CD4-positive, CD25-positive, alpha-beta regulatory T cell (primary cell): ENCODE data around the gene TNIK. TPM values are rescaled to one million over a fixed set of nuclear protein-coding genes. Genes with fewer than 3 reads are reported as not detected.

ENCODE experiments used
- ATAC-seq, 2 donors: fragments of 150-1000 bp; cut with Tn5 transposase; one replicate each; pipeline ENCODE4 v1.10.0; 2021; ENCODE audit warnings: low read depth in 2 of 2, moderate number of reproducible peaks in 2 of 2, moderate library complexity in 1 of 2
- DNase-seq, 3 donors: peaks; one replicate each; pipeline versions ENCODE4 v3.0.0 to v3.0.0-alpha.2; 2012 to 2022; ENCODE audit warnings: mixed read lengths in 1 of 3
- H3K27ac ChIP-seq: one replicate; pipeline ENCODE4 v1.7.0; 2013; ENCODE audit warnings: mild to moderate bottlenecking, low read length; ENCODE audit not compliant: insufficient read depth, poor library complexity, severe bottlenecking
- H3K27me3 ChIP-seq: one replicate; pipeline ENCODE4 v1.7.0; 2013; ENCODE audit warnings: low read length; ENCODE audit not compliant: control insufficient read depth, insufficient read depth
- H3K36me3 ChIP-seq: one replicate; pipeline ENCODE4 v1.7.0; 2013; ENCODE audit warnings: mild to moderate bottlenecking, low read length, moderate library complexity; ENCODE audit not compliant: control insufficient read depth, insufficient read depth
- H3K4me1 ChIP-seq: 2 replicates; pipeline ENCODE4 v1.7.0; 2013; ENCODE audit warnings: mild to moderate bottlenecking, low read length; ENCODE audit not compliant: insufficient read depth, control insufficient read depth, poor library complexity, severe bottlenecking
- H3K4me3 ChIP-seq: one replicate; pipeline ENCODE4 v1.7.0; 2013; ENCODE audit warnings: low read depth, mild to moderate bottlenecking, low read length, moderate library complexity
- H3K9me3 ChIP-seq, 2 experiments: 1 replicate in 1 of 2; 2 replicates in 1 of 2; pipeline ENCODE4 v1.7.0; 2013; ENCODE audit warnings: low read length in 2 of 2, mild to moderate bottlenecking in 1 of 2, moderate library complexity in 1 of 2; ENCODE audit not compliant: control insufficient read depth in 2 of 2
- H3K27ac Mint-ChIP-seq, 3 donors: one replicate each; pipeline ENCODE4 v1.8.0; 2020 to 2022; ENCODE audit warnings: mild to moderate bottlenecking in 3 of 3, mixed read lengths in 3 of 3, moderate library complexity in 2 of 3
- H3K27me3 Mint-ChIP-seq: one replicate; pipeline ENCODE4 v1.8.0; 2022; ENCODE audit warnings: mild to moderate bottlenecking, mixed read lengths
- H3K36me3 Mint-ChIP-seq: one replicate; pipeline ENCODE4 v1.8.0; 2020; ENCODE audit warnings: mixed read lengths
- H3K4me1 Mint-ChIP-seq, 4 donors: one replicate each; pipeline ENCODE4 v1.8.0; 2020 to 2022; ENCODE audit warnings: mixed read lengths in 4 of 4, mild to moderate bottlenecking in 1 of 4
- H3K4me3 Mint-ChIP-seq, 4 donors: one replicate each; pipeline ENCODE4 v1.8.0; 2020 to 2022; ENCODE audit warnings: mild to moderate bottlenecking in 4 of 4, mixed read lengths in 4 of 4, moderate library complexity in 3 of 4
- H3K9me3 Mint-ChIP-seq, 7 donors: one replicate each; pipeline ENCODE4 v1.8.0; 2020 to 2022; ENCODE audit warnings: mixed read lengths in 7 of 7, mild to moderate bottlenecking in 3 of 7, moderate library complexity in 2 of 7
- polyA plus RNA-seq, 4 donors: library from polyadenylated mRNA; unstranded; fragments of 300-500 nt; fragmentation: Illumina TruSeq; gene quantifications; one replicate each; pipeline ENCODE4 v1.2.3, GENCODE V29; 2021
- total RNA-seq: library from RNA; stranded (reverse); gene quantifications from one replicate; pipeline ENCODE4 v1.2.3, GENCODE V29; 2022

The TNIK gene
- total and polyA plus RNA-seq, 5 donors from 2014 or later: 14.7 to 162 (median 22.3) TPM

GRCh38 chr3:171277456-171278298 is 182.5 kb downstream of the TNIK start:
- Histone ChIP-seq H3K27ac (no peak overlapping the region), H3K4me1 (peaks cover 29% of the 10 kb centered on the region), H3K4me3 (no peak overlapping the region), H3K27me3 (no peaks in the 10 kb centered on the region), H3K9me3 (no peaks in the 10 kb centered on the region), H3K36me3 (no peaks in the 10 kb centered on the region)
- H3K27ac Mint-ChIP-seq: peak overlapping the region in 2 of 3 donors; percentile 53 to 67
- no peaks in the 10 kb centered on the region for H3K27me3 Mint-ChIP-seq
- H3K36me3 Mint-ChIP-seq: peaks cover 9% of the 10 kb centered on the region
- DNase-seq (no peak), ATAC-seq (no peak)
- H3K4me3 Mint-ChIP-seq: peak overlapping the region in 1 of 4 donors; percentile 46
- peaks cover 50 to 78% (median 69%) of the 10 kb centered on the region in 4 donors for H3K4me1 Mint-ChIP-seq
- peaks cover 0 to 2% (median under 1%) of the 10 kb centered on the region in 7 donors for H3K9me3 Mint-ChIP-seq

GRCh38 chr3:171276923-171277322 is 183.3 kb downstream of the TNIK start:
- Mint-ChIP-seq H3K4me1 (peaks cover 48 to 81% (median 65%) of the 10 kb centered on the region in 4 donors), H3K27me3 (no peaks in the 10 kb centered on the region), H3K9me3 (peaks cover 0 to 7% (median 2%) of the 10 kb centered on the region in 7 donors), H3K27ac (peak overlapping the region in 1 of 3 donors; percentile 34), H3K4me3 (no peak overlapping the region), H3K36me3 (peaks cover 14% of the 10 kb centered on the region)
- no peak overlapping the region for H3K4me3 ChIP-seq
- no peaks in the 10 kb centered on the region for H3K36me3 ChIP-seq
- H3K4me1 ChIP-seq: peaks cover 30% of the 10 kb centered on the region
- DNase-seq (no peak), ATAC-seq (no peak)
- H3K27ac ChIP-seq: no peak overlapping the region
- H3K9me3 ChIP-seq: no peaks in the 10 kb centered on the region
- no peaks in the 10 kb centered on the region for H3K27me3 ChIP-seq

- ATAC-seq: peak; percentile 55 to 68
- Mint-ChIP-seq H3K4me3 (peak overlapping the region in 3 of 4 donors; percentile 10 to 47 (median 41)), H3K36me3 (peaks cover 14% of the 10 kb centered on the region), H3K27ac (peak overlapping the region in 2 of 3 donors; percentile 49 to 92), H3K4me1 (peaks cover 56 to 86% (median 76%) of the 10 kb centered on the region in 4 donors), H3K9me3 (peaks cover 0 to 7% (median 3%) of the 10 kb centered on the region in 7 donors), H3K27me3 (no peaks in the 10 kb centered on the region)
- Histone ChIP-seq H3K4me3 (peak overlapping the region; percentile 37), H3K4me1 (peaks cover 57% of the 10 kb centered on the region), H3K36me3 (no peaks in the 10 kb centered on the region), H3K27ac (no peak overlapping the region), H3K27me3 (no peaks in the 10 kb centered on the region), H3K9me3 (no peaks in the 10 kb centered on the region)
- DNase-seq: peak in 2 of 3 donors; percentile 29 to 49
Observed at GRCh38 chr3:171274222-171274621, 186.0 kb downstream of the TNIK start.

- Histone ChIP-seq H3K9me3 (no peaks in the 10 kb centered on the region), H3K27me3 (no peaks in the 10 kb centered on the region), H3K4me1 (peaks cover 80% of the 10 kb centered on the region), H3K36me3 (no peaks in the 10 kb centered on the region), H3K4me3 (peak overlapping the region; percentile 73), H3K27ac (peak overlapping the region; percentile 10)
- no peak for DNase-seq
- Mint-ChIP-seq H3K27me3 (no peaks in the 10 kb centered on the region), H3K4me1 (peaks cover 61 to 92% (median 82%) of the 10 kb centered on the region in 4 donors), H3K27ac (peak overlapping the region; percentile 80 to 91 (median 84)), H3K36me3 (peaks cover 18% of the 10 kb centered on the region), H3K4me3 (peak overlapping the region; percentile 29 to 72 (median 56)), H3K9me3 (peaks cover 0 to 7% (median 3%) of the 10 kb centered on the region in 7 donors)
- ATAC-seq: no peak
Observed at GRCh38 chr3:171270541-171270940, 189.7 kb downstream of the TNIK start.

- peak overlapping the region; percentile 31 for H3K27ac ChIP-seq
- H3K4me1 Mint-ChIP-seq: peaks cover 57 to 95% (median 81%) of the 10 kb centered on the region in 4 donors
- no peaks in the 10 kb centered on the region for H3K9me3 ChIP-seq
- H3K4me3 Mint-ChIP-seq: peak overlapping the region; percentile 55 to 95 (median 64)
- H3K27me3 Mint-ChIP-seq: no peaks in the 10 kb centered on the region
- peaks cover 10% of the 10 kb centered on the region for H3K36me3 Mint-ChIP-seq
- DNase-seq: peak in 1 of 3 donors; percentile 62
- H3K36me3 ChIP-seq: no peaks in the 10 kb centered on the region
- H3K9me3 Mint-ChIP-seq: peaks cover 0 to 7% (median 2%) of the 10 kb centered on the region in 7 donors
- H3K4me1 ChIP-seq: peaks cover 83% of the 10 kb centered on the region
- no peaks in the 10 kb centered on the region for H3K27me3 ChIP-seq
- H3K4me3 ChIP-seq: peak overlapping the region; percentile 73
- peak in 1 of 2 donors; percentile 24 for ATAC-seq
- H3K27ac Mint-ChIP-seq: peak overlapping the region; percentile 80 to 94 (median 91)
Observed at GRCh38 chr3:171269542-171269941, 190.7 kb downstream of the TNIK start.

GRCh38 chr3:171268677-171269076 is 191.5 kb downstream of the TNIK start:
- Histone ChIP-seq H3K4me3 (peak overlapping the region; percentile 73), H3K27me3 (no peaks in the 10 kb centered on the region), H3K9me3 (no peaks in the 10 kb centered on the region), H3K27ac (peak overlapping the region; percentile 25), H3K4me1 (peaks cover 75% of the 10 kb centered on the region), H3K36me3 (no peaks in the 10 kb centered on the region)
- peaks cover 9% of the 10 kb centered on the region for H3K36me3 Mint-ChIP-seq
- H3K27me3 Mint-ChIP-seq: no peaks in the 10 kb centered on the region
- peak overlapping the region in 3 of 4 donors; percentile 4 to 80 (median 28) for H3K4me3 Mint-ChIP-seq
- peak overlapping the region; percentile 85 to 92 (median 91) for H3K27ac Mint-ChIP-seq
- H3K9me3 Mint-ChIP-seq: peaks cover 0 to 7% (median 2%) of the 10 kb centered on the region in 7 donors
- ATAC-seq: no peak
- H3K4me1 Mint-ChIP-seq: peaks cover 55 to 92% (median 78%) of the 10 kb centered on the region in 4 donors
- DNase-seq: no peak

- no peaks in the 10 kb centered on the region for H3K9me3 ChIP-seq
- H3K9me3 Mint-ChIP-seq: peaks cover 0 to 3% (median under 1%) of the 10 kb centered on the region in 7 donors
- no peaks in the 10 kb centered on the region for H3K27me3 ChIP-seq
- no peaks in the 10 kb centered on the region for H3K27me3 Mint-ChIP-seq
- ATAC-seq (peak; percentile 88 to 90), DNase-seq (peak in 1 of 3 donors; percentile 85)
- peak overlapping the region; percentile 28 to 92 (median 74) for H3K4me3 Mint-ChIP-seq
- H3K36me3 Mint-ChIP-seq: peaks cover 8% of the 10 kb centered on the region
- H3K27ac Mint-ChIP-seq: peak overlapping the region; percentile 89 to 94 (median 92)
- H3K4me1 ChIP-seq: peaks cover 80% of the 10 kb centered on the region
- H3K27ac ChIP-seq: peak overlapping the region; percentile 64
- no peaks in the 10 kb centered on the region for H3K36me3 ChIP-seq
- H3K4me1 Mint-ChIP-seq: peaks cover 61 to 99% (median 82%) of the 10 kb centered on the region in 4 donors
- H3K4me3 ChIP-seq: peak overlapping the region; percentile 75
Observed at GRCh38 chr3:171267104-171267503, 193.1 kb downstream of the TNIK start.
